ENCODE results near the gene XKR7. TPM values are rescaled to one million over a fixed set of nuclear protein-coding genes. Genes with fewer than 3 reads are reported as not detected.

Gene XKR7
- total RNA-seq, 2 donors from 2014 or later = not detected

DNA sequence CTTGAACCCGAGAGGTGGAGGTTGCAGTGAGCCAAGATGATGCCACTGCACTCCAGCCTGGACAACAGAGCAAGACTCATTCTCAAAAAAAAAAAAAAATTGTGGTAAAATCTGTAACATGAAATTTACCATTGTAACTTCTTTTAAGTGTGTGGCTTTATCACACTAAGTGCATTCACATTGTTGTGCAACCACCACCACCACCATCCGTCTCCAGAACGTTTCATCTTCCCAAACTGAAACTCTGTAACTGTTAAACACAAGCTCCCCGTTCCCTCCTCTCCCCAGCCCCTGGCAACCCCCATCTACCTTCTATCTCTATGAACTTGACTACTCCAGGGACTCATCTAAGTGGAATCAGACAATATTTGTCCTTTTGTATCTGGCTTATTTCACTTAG is 45.8 kb upstream of the XKR7 start:
- TF ChIP-seq, protein P1, sequence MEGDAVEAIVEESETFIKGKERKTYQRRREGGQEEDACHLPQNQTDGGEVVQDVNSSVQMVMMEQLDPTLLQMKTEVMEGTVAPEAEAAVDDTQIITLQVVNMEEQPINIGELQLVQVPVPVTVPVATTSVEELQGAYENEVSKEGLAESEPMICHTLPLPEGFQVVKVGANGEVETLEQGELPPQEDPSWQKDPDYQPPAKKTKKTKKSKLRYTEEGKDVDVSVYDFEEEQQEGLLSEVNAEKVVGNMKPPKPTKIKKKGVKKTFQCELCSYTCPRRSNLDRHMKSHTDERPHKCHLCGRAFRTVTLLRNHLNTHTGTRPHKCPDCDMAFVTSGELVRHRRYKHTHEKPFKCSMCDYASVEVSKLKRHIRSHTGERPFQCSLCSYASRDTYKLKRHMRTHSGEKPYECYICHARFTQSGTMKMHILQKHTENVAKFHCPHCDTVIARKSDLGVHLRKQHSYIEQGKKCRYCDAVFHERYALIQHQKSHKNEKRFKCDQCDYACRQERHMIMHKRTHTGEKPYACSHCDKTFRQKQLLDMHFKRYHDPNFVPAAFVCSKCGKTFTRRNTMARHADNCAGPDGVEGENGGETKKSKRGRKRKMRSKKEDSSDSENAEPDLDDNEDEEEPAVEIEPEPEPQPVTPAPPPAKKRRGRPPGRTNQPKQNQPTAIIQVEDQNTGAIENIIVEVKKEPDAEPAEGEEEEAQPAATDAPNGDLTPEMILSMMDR (IDR thresholded peaks at IDR 0.05) = no peak
- DNase-seq (ENCODE audit: low spot score) (no peak), ATAC-seq (ENCODE audit: insufficient number of reproducible peaks, low FRiP score, low read depth) (no peak)
- no peaks in the 10 kb centered on the region for H3K4me1 ChIP-seq (ENCODE audit: control insufficient read depth in 1 of 2, low read depth in 2 of 2)
- no peaks in the 10 kb centered on the region for H3K9me3 ChIP-seq
- H3K27me3 ChIP-seq (replicated peaks; ENCODE audit: insufficient read depth) = no peaks in the 10 kb centered on the region
- no peak overlapping the region for H3K4me3 ChIP-seq
- no peaks in the 10 kb centered on the region for H3K36me3 ChIP-seq
- no peak overlapping the region for H3K27ac ChIP-seq

DNA sequence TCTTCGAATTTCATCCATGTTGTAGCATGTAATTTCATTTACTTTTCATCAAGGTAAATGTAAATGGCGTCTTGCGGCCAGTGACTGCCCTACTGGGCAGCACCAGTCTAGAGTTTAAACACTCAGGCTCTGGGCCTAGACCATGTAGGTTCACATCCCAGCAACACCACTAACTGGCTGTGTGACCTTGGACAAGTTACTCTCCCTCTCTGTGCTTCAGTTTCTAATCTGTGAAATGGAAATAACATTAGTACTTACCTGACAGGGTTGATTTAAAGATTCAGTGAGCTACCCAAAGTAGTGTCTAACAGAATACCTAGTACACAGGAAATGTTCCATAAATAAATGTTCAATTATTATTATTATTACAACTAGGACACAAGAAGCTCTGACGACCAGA is 45.4 kb upstream of the XKR7 start:
- H3K27me3 ChIP-seq (replicated peaks; ENCODE audit: insufficient read depth) = no peaks in the 10 kb centered on the region
- H3K4me3 ChIP-seq = no peak overlapping the region
- no peaks in the 10 kb centered on the region for H3K4me1 ChIP-seq (ENCODE audit: control insufficient read depth in 1 of 2, low read depth in 2 of 2)
- DNase-seq (ENCODE audit: low spot score) = no peak
- no peak for ATAC-seq (ENCODE audit: insufficient number of reproducible peaks, low FRiP score, low read depth)
- H3K27ac ChIP-seq = no peak overlapping the region
- no peaks in the 10 kb centered on the region for H3K36me3 ChIP-seq
- no peaks in the 10 kb centered on the region for H3K9me3 ChIP-seq
- TF ChIP-seq, protein P1 (IDR thresholded peaks at IDR 0.05) = no peak

DNA sequence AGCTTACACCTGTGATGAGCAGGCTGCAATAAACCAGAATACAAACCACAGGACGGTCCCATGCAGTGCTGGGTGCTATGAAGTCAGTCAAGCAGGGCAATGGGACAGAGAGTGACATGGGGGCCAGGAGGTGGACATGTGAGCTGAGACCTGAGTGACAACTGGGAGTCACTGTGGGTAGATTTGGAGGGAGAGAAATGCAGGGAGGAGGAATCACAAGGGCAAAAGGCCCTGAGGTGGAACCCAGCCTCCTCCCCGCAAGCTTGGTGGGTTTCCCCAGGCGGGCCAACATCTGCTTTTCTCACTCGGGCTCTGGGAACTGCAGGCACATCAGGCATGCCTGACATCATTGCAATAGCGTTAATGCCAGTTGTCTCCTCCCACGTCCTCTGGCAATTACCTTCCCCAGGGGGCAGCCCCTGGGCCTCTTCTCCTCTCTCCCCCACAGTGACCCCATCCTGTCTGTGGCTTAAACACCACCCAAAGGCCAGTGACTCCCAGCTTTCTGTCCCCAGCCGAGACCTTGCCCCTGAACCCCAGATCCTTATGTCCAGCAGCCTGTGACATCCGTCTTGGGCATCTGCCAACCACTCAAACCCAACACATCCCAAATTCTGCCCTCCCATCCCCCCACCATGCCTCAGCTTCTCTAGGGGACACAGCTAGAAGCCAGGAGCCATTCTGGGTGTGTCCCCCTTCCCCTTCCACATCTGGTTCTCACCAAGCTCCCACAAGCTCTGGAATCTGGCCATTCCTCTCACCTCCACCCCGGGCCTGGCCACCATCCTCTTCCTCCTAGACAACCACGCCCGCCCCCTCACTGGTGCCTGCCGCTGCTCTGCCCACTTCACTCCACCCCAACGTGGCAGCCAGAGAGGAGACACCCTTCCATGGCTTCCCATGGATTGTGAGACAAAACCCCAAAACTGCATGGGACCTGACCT is 44.3 kb upstream of the XKR7 start:
- Histone ChIP-seq H3K4me3 (no peak overlapping the region), H3K9me3 (no peaks in the 10 kb centered on the region), H3K27ac (no peak overlapping the region), H3K36me3 (no peaks in the 10 kb centered on the region), H3K4me1 (ENCODE audit: control insufficient read depth in 1 of 2, low read depth in 2 of 2) (no peaks in the 10 kb centered on the region), H3K27me3 (replicated peaks; ENCODE audit: insufficient read depth) (no peaks in the 10 kb centered on the region)
- DNase-seq (ENCODE audit: low spot score) (no peak), ATAC-seq (ENCODE audit: insufficient number of reproducible peaks, low FRiP score, low read depth) (no peak)
- TF ChIP-seq, protein P1 (IDR thresholded peaks at IDR 0.05) = no peak

DNA sequence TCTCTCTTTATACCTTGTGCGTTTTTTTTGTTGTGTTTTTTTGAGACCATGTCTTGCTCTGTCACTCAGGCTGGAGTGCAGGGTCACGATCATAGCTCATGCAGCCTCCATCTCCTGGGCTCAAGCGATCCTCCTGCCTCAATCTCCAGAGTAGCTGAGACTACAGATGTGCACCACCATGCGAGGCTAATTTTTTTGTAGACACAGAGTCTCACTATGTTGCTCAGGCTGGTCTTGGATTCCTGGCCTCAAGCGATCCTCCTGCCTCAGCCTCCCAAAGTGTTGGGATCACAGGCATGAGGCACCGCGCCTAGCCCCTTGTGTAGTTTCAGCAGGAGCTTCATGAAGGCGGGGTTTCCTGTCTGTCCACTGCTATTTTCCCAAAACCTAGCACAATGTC is 43.4 kb upstream of the XKR7 start:
- no peak overlapping the region for H3K27ac ChIP-seq
- ATAC-seq (ENCODE audit: insufficient number of reproducible peaks, low FRiP score, low read depth) (no peak), DNase-seq (ENCODE audit: low spot score) (no peak)
- H3K4me1 ChIP-seq (ENCODE audit: control insufficient read depth in 1 of 2, low read depth in 2 of 2) = no peaks in the 10 kb centered on the region
- H3K36me3 ChIP-seq = no peaks in the 10 kb centered on the region
- H3K4me3 ChIP-seq = no peak overlapping the region
- no peaks in the 10 kb centered on the region for H3K27me3 ChIP-seq (replicated peaks; ENCODE audit: insufficient read depth)
- TF ChIP-seq, protein P1 (IDR thresholded peaks at IDR 0.05) = no peak
- H3K9me3 ChIP-seq = no peaks in the 10 kb centered on the region

DNA sequence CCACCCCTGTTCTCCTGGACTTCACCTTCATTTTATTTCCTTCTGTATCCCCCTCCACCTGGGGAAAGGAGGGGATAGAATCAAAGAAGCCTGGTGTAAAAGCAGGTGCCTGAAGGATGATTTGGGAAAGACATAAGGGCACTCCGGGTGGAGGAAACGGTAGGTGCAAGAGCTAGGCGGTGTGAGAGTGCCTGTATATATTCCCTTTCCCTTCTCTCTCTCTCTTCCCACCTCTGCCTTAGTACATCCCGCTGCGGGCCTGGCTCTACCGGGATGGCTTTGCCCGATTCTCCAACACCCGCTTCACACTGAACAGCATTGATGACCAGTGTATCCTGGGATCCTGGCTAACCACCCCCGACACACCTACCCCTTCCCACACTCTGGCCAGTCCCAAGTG is 42.3 kb upstream of the XKR7 start:
- no peaks in the 10 kb centered on the region for H3K27me3 ChIP-seq (replicated peaks; ENCODE audit: insufficient read depth)
- no peaks in the 10 kb centered on the region for H3K4me1 ChIP-seq (ENCODE audit: control insufficient read depth in 1 of 2, low read depth in 2 of 2)
- H3K27ac ChIP-seq = no peak overlapping the region
- H3K36me3 ChIP-seq = no peaks in the 10 kb centered on the region
- H3K9me3 ChIP-seq = no peaks in the 10 kb centered on the region
- ATAC-seq (ENCODE audit: insufficient number of reproducible peaks, low FRiP score, low read depth) (no peak), DNase-seq (ENCODE audit: low spot score) (no peak)
- no peak overlapping the region for H3K4me3 ChIP-seq
- TF ChIP-seq, protein P1 (IDR thresholded peaks at IDR 0.05) = no peak

Data from thoracic aorta (tissue), 2 donors.